IPS-20b (cell line): ENCODE measurements around the gene LMOD2.
"Not testable (repeated sequence)": the region's sequence is repeated elsewhere in the genome, so short reads cannot be mapped to it uniquely, and the experiment has no call there.

Experiments used
- H3K27ac ChIP-seq: one replicate; pipeline ENCODE4 v1.5.1; 2013; ENCODE audit warnings: low read length
- H3K27me3 ChIP-seq: 2 replicates; pipeline ENCODE4 v1.6.1; 2013; ENCODE audit warnings: mild to moderate bottlenecking, low read length, inconsistent platforms; ENCODE audit not compliant: insufficient read depth
- H3K36me3 ChIP-seq: 2 replicates; pipeline ENCODE4 v1.6.1; 2013; ENCODE audit warnings: low read depth, mild to moderate bottlenecking, inconsistent platforms, low read length, moderate library complexity; ENCODE audit not compliant: insufficient read depth
- H3K4me1 ChIP-seq: 2 replicates; pipeline ENCODE4 v1.6.1; 2013; ENCODE audit warnings: mild to moderate bottlenecking, control low read depth, inconsistent platforms, low read length, moderate library complexity; ENCODE audit not compliant: insufficient read depth
- H3K4me3 ChIP-seq: 2 replicates; pipeline ENCODE4 v1.5.1; 2013; ENCODE audit warnings: mild to moderate bottlenecking, low read length, inconsistent platforms
- H3K9ac ChIP-seq: 2 replicates; pipeline ENCODE4 v1.6.1; 2013; ENCODE audit warnings: low read depth, mild to moderate bottlenecking, inconsistent platforms, low read length, moderate library complexity
- H3K9me3 ChIP-seq: 2 replicates; pipeline ENCODE4 v1.6.1; 2013; ENCODE audit warnings: mild to moderate bottlenecking, low read depth, low read length, inconsistent platforms; ENCODE audit not compliant: insufficient read depth

The LMOD2 gene

GRCh38 chr7:123627851-123628250 lies 27.8 kb upstream of the LMOD2 start:
- Histone ChIP-seq H3K4me3 (no peak overlapping the region), H3K9me3 (no peaks in the 10 kb centered on the region), H3K9ac (no peak overlapping the region), H3K36me3 (no peaks in the 10 kb centered on the region), H3K27ac (no peak overlapping the region), H3K4me1 (no peaks in the 10 kb centered on the region), H3K27me3 (no peaks in the 10 kb centered on the region)

GRCh38 chr7:123628829-123629228 lies 26.8 kb upstream of the LMOD2 start:
- Histone ChIP-seq H3K27me3 (no peaks in the 10 kb centered on the region), H3K9ac (no peak overlapping the region), H3K9me3 (no peaks in the 10 kb centered on the region), H3K4me1 (no peaks in the 10 kb centered on the region), H3K27ac (no peak overlapping the region), H3K4me3 (no peak overlapping the region), H3K36me3 (no peaks in the 10 kb centered on the region)

GRCh38 chr7:123629281-123629680 lies 26.4 kb upstream of the LMOD2 start:
- Histone ChIP-seq H3K9me3 (no peaks in the 10 kb centered on the region), H3K4me1 (no peaks in the 10 kb centered on the region), H3K9ac (no peak overlapping the region), H3K4me3 (no peak overlapping the region), H3K36me3 (no peaks in the 10 kb centered on the region), H3K27ac (no peak overlapping the region), H3K27me3 (no peaks in the 10 kb centered on the region)

GRCh38 chr7:123632808-123633207 lies 22.9 kb upstream of the LMOD2 start:
- Histone ChIP-seq H3K9me3 (no peaks in the 10 kb centered on the region), H3K36me3 (no peaks in the 10 kb centered on the region), H3K27ac (no peak overlapping the region), H3K27me3 (no peaks in the 10 kb centered on the region), H3K4me1 (no peaks in the 10 kb centered on the region), H3K4me3 (no peak overlapping the region), H3K9ac (no peak overlapping the region)

- no peak overlapping the region for H3K4me3 ChIP-seq
- no peak overlapping the region for H3K27ac ChIP-seq
These were observed 22.1 kb upstream of the LMOD2 start for GRCh38 chr7:123633553-123633952.

GRCh38 chr7:123634011-123634573 lies 21.6 kb upstream of the LMOD2 start:
- not testable (repeated sequence) for H3K27ac ChIP-seq, H3K27me3 ChIP-seq

More at GRCh38 chr7:123633553-123633952, 22.1 kb upstream of the LMOD2 start:
- H3K9me3 ChIP-seq = no peaks in the 10 kb centered on the region
- H3K27me3 ChIP-seq = no peaks in the 10 kb centered on the region
- H3K36me3 ChIP-seq = no peaks in the 10 kb centered on the region
- H3K4me1 ChIP-seq = no peaks in the 10 kb centered on the region
- no peak overlapping the region for H3K9ac ChIP-seq

GRCh38 chr7:123635551-123636359 lies 19.9 kb upstream of the LMOD2 start:
- Histone ChIP-seq H3K9me3 (no peaks in the 10 kb centered on the region), H3K4me3 (no peak overlapping the region), H3K36me3 (no peaks in the 10 kb centered on the region), H3K27ac (no peak overlapping the region), H3K9ac (no peak overlapping the region), H3K27me3 (no peaks in the 10 kb centered on the region), H3K4me1 (no peaks in the 10 kb centered on the region)

More at GRCh38 chr7:123634011-123634573, 21.6 kb upstream of the LMOD2 start:
- not testable (repeated sequence) for H3K4me1 ChIP-seq, H3K4me3 ChIP-seq, H3K9me3 ChIP-seq, H3K36me3 ChIP-seq, H3K9ac ChIP-seq

GRCh38 chr7:123637203-123637602 lies 18.5 kb upstream of the LMOD2 start:
- Histone ChIP-seq H3K9me3 (no peaks in the 10 kb centered on the region), H3K4me3 (no peak overlapping the region), H3K9ac (no peak overlapping the region), H3K36me3 (no peaks in the 10 kb centered on the region), H3K4me1 (no peaks in the 10 kb centered on the region), H3K27ac (no peak overlapping the region), H3K27me3 (no peaks in the 10 kb centered on the region)

GRCh38 chr7:123637878-123638277 lies 17.8 kb upstream of the LMOD2 start:
- Histone ChIP-seq H3K4me3 (no peak overlapping the region), H3K27me3 (no peaks in the 10 kb centered on the region), H3K27ac (no peak overlapping the region), H3K36me3 (no peaks in the 10 kb centered on the region), H3K4me1 (no peaks in the 10 kb centered on the region), H3K9me3 (no peaks in the 10 kb centered on the region), H3K9ac (no peak overlapping the region)

GRCh38 chr7:123639631-123640030 lies 16.0 kb upstream of the LMOD2 start:
- Histone ChIP-seq H3K9ac (no peak overlapping the region), H3K27ac (no peak overlapping the region), H3K4me1 (peaks cover 13% of the 10 kb centered on the region), H3K9me3 (no peaks in the 10 kb centered on the region), H3K27me3 (no peaks in the 10 kb centered on the region), H3K4me3 (no peak overlapping the region), H3K36me3 (no peaks in the 10 kb centered on the region)

- no peak overlapping the region for H3K4me3 ChIP-seq
- no peaks in the 10 kb centered on the region for H3K36me3 ChIP-seq
- H3K9ac ChIP-seq = no peak overlapping the region
- peaks cover 17% of the 10 kb centered on the region for H3K4me1 ChIP-seq
- no peaks in the 10 kb centered on the region for H3K27me3 ChIP-seq
- H3K27ac ChIP-seq = no peak overlapping the region
- H3K9me3 ChIP-seq = no peaks in the 10 kb centered on the region
These were observed 15.1 kb upstream of the LMOD2 start for GRCh38 chr7:123640583-123640982.

GRCh38 chr7:123641901-123642300 lies 13.8 kb upstream of the LMOD2 start:
- no peak overlapping the region for H3K4me3 ChIP-seq
- H3K9me3 ChIP-seq = no peaks in the 10 kb centered on the region
- H3K9ac ChIP-seq = no peak overlapping the region
- H3K36me3 ChIP-seq = no peaks in the 10 kb centered on the region
- peaks cover 23% of the 10 kb centered on the region for H3K4me1 ChIP-seq
- H3K27me3 ChIP-seq = no peaks in the 10 kb centered on the region
- no peak overlapping the region for H3K27ac ChIP-seq
